NOMO-1 (cell line): ENCODE results near the gene NFASC.

Experiments
- DNase-seq, 2 experiments: peaks; one replicate each; lab custom pipeline; 2025; ENCODE audit not compliant: unreplicated experiment in 2 of 2; lab: John Stamatoyannopoulos, UW

The NFASC gene

GRCh38 chr1:205056956-205057568, 186.4 kb downstream of the NFASC start:
- DNase-seq = no peak

DNA sequence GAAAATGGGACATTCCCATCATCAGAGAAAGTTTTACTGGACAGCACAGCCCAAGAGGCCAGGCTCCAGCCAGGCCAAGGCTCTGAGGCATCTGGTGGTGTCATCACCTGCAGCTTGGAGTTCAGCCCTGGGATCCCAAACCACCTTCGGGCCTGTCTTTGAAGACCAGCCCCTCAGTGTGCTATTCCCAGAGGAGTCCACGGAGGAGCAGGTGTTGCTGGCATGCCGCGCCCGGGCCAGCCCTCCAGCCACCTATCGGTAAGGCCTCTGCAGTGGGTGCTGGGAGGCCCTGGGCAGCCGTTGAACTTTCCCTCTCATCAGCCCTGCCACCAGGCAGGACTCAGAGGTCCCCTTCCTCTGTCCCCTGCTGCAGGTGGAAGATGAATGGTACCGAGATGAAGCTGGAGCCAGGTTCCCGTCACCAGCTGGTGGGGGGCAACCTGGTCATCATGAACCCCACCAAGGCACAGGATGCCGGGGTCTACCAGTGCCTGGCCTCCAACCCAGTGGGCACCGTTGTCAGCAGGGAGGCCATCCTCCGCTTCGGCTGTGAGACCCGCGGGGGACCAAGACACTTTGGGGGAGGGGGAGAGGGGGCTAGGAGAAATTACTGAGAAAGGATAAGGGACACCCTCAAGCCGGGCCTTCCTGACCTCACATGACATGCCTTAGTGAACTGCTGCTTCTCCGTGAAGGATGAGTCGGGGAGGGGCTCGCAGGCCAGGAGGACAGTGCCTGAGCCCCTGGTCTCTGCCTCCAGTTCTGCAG, 187.3 kb downstream of the NFASC start:
- no peak for DNase-seq

DNA sequence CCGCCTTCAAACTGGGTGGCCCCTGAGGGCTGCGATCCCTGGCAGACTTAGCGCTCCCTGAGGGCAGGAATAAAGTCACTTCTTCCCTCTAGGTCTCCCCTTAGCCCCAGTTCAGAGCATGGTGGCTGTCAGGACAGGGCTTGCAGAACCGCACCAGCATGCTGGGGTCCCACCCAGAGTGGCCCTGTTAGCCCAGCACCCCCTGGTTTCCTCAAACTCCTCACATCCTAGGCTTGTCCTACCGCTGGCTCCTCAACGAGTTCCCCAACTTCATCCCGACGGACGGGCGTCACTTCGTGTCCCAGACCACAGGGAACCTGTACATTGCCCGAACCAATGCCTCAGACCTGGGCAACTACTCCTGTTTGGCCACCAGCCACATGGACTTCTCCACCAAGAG, 188.2 kb downstream of the NFASC start:
- no peak for DNase-seq

DNA sequence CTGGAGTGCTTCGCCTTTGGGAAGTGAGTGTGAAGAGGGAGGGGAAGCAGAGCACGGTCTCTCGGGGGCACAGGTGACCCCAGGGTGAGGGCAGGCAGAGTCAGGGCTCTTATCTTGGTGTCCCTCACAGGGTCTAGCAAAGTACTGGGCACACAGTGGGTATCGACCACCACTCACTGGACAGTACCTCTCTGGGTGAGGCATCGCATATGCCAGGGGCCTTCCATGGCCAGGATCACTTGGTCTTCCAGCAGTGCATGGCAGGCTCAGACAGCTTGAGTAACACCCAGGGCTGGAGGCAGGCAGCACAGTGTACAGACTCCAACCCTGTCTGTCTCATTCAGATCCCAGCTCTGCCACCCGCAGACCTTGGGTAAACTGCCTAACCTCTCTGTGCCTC, 189.0 kb downstream of the NFASC start:
- no peak for DNase-seq

DNA sequence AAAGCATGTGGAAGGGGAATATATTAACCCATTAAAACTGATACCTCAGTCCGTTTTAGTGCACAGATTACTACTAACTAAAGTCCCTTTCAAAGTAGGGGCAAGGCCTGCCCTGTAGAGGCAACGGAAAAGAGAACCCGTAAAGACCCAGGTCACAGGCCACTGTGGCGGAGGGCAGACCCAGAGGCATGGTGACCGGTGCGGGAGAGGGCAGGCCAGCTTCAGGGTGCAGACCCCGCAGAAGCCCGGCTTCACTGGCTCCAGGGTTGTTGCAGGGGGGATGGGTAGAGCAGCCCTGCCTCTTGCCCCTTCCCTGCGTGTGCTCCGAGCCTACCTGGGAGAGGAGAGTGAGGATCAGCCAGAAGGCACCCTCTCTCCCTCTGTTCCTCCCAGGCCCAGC, 190.1 kb downstream of the NFASC start:
- DNase-seq = no peak

- no peak for DNase-seq
Measured at GRCh38 chr1:205061227-205061626, 190.6 kb downstream of the NFASC start.

DNA sequence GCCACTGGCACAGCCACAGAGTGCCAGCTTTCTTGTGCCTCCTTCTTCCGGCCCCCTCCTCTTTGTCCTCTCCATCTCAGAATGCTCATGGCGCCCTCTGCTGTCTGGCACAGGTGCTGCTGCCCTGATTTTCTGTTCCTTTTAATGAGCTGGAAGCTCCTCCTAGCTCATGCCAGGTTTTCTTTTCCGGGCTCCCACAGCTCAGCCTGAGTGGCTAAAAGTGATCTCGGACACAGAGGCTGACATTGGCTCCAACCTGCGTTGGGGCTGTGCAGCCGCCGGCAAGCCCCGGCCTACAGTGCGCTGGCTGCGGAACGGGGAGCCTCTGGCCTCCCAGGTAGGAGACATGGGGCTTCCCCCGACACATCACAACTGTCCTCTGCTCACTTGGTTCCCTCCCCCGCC, 191.0 kb downstream of the NFASC start:
- peak; percentile 25 to 52 for DNase-seq

GRCh38 chr1:205062319-205062718, 191.7 kb downstream of the NFASC start:
- DNase-seq = no peak

DNA sequence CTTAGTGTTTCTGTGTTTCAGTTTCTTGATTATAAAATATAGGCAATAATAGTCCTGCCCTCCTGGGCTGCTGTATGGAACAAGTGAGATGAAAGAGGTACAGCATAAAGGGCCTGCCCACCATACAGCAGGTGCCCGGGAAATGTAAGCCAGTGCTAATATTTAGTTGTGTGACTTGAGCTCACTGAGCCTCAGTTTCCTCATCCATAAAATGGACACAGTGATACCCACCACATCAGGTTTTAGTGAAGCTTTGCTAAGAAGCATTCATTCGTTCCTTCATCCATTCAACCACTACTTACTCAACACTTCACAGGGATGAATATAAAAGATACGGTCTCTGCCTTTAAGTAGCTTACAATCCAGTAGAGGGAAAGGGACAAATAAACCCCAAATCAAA, 192.2 kb downstream of the NFASC start:
- no peak for DNase-seq

DNA sequence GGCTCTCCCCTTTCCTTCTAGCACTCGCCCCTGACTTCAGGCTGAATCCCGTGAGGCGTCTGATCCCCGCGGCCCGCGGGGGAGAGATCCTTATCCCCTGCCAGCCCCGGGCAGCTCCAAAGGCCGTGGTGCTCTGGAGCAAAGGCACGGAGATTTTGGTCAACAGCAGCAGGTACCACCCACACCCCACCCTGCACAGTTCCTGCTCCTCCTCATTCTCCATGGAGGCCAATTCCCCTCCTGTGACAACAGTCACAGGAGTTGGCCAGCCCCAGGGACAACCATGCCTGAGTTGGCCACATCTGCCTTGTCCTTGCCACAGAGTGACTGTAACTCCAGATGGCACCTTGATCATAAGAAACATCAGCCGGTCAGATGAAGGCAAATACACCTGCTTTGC, 193.6 kb downstream of the NFASC start:
- no peak for DNase-seq

DNA sequence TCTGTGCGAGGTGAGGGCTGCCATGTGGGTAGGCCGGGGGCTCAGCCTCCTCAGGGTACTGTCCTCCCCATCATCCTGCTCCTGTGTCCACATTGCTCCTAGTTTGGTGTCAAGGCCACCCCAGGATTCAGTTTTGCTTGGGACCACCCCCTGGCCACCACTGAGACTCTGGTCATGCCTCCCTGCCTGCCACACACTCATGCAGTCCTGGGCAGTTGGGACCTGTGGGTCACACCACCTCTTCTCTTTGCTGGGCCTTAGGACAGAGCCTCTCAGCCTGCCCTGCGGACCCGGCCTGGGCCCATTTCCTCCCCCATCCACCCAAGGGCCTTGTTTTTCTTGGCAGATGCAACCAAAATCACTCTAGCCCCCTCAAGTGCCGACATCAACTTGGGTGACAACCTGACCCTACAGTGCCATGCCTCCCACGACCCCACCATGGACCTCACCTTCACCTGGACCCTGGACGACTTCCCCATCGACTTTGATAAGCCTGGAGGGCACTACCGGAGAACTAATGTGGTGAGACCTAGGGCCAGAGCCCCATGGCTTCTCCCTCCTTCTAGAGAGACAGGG, 194.2 kb downstream of the NFASC start:
- DNase-seq = no peak

DNA sequence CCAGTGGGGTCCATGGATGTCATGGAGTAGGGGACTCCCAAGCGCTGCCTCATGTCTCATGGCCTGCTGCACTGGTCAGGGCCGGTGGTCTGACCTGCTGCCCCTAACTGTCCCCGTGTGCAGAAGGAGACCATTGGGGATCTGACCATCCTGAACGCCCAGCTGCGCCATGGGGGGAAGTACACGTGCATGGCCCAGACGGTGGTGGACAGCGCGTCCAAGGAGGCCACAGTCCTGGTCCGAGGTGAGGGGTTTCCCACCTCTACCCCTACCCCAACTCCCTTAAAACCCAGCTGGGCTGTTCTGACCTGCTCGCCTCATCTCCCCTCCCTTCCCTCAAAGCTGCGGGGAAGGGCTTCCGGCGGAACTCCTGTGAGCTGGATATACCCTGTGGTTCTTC, 195.0 kb downstream of the NFASC start:
- no peak for DNase-seq

GRCh38 chr1:205066141-205066818, 195.6 kb downstream of the NFASC start:
- DNase-seq = no peak

DNA sequence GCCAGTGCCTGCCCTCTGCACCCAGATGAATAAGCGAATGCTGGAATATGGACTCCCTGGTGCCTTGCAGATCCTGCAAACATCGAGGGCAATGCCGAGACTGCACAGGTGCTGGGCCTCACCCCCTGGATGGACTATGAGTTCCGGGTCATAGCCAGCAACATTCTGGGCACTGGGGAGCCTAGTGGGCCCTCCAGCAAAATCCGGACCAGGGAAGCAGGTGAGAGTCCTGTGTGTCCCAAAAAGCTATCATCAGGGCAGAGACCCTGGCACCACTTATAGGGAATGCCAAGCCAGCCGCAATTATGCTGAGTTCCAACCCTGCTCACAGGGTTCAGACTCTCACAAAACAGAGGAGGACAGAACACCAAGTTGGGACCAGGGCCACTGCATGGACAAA, 196.4 kb downstream of the NFASC start:
- DNase-seq = no peak

DNA sequence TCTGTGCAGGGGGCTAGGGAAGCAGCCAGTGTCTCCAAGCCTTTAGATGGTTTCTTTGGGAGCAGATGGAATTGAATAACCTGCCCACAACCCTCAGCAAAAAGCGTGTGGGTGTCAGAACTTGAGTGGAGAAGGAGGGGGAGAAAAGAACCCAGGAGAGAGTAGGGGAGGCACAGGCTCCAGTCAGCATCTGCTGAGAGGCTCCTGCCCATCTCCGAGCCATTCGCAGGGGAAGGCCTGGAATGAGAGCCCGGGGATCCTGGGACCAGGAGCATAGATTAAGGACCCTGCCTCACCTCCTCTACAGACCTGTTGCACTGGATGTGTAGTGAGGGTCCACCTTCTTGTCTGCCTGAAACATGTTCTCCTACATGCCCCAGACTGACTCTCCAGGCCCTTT, 197.3 kb downstream of the NFASC start:
- DNase-seq = no peak

DNA sequence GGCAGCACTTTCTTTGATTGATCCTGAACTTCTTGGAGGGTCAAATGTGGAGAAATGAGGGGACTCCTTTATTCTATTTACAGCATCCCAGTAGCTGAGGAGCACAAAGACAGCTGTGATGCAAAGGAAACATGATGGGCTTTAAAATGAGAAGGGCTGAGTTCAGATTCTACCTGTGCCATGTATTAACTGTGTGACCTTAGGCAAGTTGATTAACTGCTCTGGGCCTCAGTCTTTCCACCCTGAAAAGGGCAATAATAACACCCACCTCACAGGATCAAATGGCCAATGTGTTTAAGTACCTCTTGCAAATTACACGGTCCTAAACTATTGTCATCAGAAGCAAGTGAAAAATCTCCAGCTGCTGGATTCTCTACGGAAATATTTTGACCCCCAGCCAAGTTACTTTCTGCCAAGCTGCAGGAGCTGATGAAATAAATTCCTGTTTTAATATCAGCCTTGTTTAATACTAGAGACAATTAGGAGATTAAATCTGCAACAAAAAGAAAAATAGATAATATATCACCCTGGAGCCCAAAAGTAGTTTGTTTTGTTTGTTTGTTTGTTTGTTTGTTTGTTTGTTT, 197.9 kb downstream of the NFASC start:
- DNase-seq = no peak

DNA sequence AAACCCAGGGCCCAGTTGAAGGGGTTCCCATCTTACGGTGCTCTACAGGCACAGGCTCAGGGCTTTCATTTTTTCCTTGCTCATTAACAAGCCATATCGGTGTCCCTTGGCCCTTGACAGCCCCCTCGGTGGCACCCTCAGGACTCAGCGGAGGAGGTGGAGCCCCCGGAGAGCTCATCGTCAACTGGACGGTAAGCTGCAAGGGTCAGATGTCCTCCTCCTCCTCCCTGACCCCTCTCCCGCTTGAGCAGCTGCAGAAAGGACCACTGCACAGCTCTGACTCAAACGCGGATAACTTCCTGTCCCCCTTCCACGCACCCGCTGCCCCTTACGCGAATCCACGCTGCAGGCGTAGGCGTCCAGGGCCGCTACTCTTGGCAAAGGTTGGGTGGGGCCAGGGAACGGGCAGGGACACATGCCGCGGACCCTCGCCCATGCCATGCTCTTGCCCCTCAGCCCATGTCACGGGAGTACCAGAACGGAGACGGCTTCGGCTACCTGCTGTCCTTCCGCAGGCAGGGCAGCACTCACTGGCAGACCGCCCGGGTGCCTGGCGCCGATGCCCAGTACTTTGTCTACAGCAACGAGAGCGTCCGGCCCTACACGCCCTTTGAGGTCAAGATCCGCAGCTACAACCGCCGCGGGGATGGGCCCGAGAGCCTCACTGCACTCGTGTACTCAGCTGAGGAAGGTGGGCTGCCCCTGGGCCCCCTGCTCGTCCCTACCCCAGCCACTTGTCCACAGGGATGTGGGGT, 198.9 kb downstream of the NFASC start:
- DNase-seq = no peak

DNA sequence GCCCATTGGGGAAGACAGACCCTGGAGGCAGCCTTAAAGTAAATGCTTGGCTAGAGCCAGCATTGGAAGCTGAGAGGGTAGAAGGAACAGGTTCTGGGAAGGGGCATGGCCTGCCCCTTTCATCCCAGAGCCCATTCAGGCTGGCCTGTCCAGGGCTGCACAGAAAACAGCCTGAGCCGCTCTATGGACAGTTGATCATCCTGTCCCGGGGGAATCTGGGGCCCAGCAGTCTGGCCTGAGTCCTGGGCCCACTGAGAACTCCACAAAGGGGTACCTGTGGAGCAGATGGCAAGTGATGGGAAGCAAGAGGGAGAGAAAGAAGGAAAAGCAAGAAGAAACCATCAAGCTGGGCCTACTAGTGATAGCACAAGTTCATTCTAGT, 200.4 kb downstream of the NFASC start:
- no peak for DNase-seq

DNA sequence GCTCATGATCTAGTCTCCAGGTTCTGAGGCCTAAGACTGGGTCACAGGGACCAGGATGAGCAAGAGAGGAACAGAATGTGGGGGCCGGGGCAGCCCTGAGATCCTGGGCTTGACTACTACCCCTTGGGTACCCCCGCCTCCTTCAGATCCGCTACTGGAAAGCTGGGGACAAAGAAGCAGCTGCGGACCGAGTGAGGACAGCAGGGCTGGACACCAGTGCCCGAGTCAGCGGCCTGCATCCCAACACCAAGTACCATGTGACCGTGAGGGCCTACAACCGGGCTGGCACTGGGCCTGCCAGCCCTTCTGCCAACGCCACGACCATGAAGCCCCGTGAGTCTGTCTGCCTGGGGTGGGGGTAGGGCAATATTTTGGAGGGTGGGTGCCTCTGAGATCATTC, 201.1 kb downstream of the NFASC start:
- no peak for DNase-seq

- no peak for DNase-seq
Measured at GRCh38 chr1:205072286-205072685, 201.6 kb downstream of the NFASC start.
